NCI-H128 (cell line): ENCODE results near the gene ZNF528.

Source experiments
- DNase-seq: peaks from one replicate; lab custom pipeline; 2025; ENCODE audit not compliant: unreplicated experiment; lab: John Stamatoyannopoulos, UW

The ZNF528 gene

DNA sequence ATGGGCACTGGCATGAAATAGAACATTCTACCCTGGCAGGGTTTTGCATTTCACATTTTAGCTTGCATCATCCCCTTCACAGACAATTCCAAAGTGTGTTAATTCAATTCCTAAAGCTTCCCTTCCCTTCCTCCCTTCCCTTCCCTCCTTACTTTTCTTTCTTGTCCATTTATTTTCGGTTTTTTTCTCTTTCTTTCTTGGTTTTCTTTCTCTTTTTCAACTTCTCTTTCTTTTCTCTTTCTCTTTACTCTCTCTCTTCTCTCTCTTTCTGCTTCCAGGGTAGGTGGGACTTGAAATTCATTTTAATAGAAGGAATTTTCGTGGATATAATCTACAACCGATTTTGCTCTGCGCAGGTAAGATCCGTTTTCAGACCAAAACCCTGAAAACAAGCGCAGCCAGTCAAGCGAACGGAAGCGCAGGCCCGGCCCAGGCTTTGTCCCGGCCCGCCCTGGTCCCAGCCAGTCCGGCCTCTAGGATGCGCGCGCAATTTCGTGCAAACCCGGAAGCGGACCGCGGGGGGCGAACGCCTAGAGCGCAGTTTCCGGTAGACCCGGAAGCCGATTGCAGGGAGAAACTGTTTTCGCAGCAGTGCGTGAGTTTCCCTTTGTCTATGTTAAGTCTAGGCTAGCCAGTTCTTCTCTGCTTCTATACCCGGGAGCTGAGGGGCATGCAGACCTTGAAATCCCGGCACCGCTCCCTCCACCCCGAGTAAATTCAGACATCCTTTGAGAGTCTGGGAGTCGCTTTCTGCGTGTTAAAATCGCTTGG, at the start of gene ZNF528:
Gene ZNF528, plus strand, starts transcription at position 540 of the 771 bp plus-strand sequence. CDS start 4,165 bp downstream, outside the sequence.
- DNase-seq = peak; percentile 93

DNA sequence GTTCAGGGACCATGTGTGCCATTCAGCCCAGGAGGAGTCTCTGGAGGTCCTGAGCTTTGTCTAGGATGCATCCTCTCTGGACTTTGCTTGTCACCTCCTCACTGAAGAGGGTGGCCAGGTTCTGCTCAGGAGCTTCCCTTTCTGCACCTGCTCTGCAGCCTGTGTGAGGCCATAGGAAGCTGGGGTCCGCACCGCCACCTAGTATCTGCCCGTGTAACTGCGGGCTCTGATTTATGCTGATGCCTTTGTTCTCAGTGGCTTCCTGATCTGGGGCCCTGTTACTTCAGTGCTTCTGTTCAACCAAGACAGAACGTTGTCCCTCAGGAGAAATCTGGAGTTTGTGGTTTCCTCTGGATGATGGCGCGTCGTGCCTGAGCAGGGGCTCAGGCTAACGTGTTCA, 46.1 kb upstream of the ZNF528 start:
- no peak for DNase-seq

DNA sequence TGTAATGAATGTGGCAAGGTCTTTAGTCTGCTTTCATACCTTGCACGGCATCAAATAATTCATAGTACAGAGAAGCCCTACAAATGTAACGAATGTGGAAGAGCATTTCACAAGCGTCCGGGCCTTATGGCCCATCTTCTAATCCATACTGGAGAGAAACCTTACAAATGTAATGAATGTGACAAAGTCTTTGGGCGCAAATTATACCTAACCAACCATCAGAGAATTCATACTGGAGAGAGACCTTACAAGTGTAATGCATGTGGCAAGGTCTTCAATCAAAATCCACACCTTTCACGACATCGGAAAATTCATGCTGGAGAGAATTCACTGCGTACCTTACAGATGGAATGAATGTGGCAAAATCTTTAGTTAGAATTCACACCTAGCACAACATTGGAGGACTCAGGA, 31.2 kb upstream of the ZNF528 start:
- DNase-seq = no peak

DNA sequence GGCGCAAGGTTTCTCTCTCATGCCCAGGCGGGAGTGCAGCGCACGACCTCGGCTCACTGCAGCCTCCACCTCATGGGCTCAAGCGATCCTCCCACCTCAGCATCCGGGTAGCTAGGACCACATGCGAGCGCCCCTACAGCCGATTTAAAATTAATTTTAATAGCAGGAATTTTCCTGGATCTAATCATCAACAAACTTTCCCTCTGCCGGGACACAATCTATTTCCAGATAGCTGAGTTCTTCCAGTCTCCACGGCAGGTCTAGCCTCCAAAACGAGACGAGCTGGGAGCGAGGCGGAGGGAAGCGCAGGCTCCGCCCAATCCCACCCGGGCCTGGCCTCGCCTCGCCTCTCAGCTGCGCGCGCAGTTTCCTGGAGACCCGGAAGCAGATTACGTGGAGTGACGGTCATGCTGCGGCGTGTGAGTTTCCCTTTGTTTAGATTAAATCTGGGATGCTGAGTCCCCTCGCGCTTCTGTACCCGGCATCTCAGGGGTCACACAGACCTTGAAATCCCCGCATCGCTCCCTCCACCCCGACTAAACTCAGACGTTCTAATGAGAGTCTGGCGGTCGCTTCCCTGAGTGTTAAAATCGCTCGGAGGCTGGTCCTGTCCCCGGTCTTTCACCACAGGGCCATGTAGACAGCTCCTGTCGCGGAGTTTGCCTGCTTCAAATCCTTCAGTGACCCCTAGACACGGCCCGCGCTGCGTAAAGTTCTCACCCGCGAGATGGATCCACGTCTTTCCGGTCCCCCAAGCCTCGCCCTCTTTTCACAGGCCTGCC, 27.9 kb upstream of the ZNF528 start, which contains the start of gene ZNF880:
Gene ZNF880, plus strand, starts transcription at position 365 of the 782 bp plus-strand sequence. Its CDS starts 43 bp downstream, at position 408.
- DNase-seq = peak; percentile 93

DNA sequence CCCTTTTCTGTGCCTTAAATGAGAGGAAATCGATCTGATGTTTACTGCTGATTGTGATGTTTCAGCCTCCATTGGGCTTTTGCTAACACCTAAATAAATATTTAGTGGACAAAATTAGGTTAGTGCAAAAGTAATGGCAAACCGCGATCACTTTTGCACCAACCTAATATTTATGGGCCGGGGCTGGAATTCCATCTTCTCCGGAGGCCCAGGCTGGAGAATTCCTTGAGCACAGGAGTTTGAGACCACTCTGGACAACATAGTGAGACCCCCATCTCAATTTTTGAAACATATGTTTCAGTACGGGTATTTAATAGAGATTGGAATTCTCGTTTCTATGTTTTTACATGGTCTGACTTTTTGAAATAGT, 27.3 kb upstream of the ZNF528 start:
- DNase-seq = no peak

DNA sequence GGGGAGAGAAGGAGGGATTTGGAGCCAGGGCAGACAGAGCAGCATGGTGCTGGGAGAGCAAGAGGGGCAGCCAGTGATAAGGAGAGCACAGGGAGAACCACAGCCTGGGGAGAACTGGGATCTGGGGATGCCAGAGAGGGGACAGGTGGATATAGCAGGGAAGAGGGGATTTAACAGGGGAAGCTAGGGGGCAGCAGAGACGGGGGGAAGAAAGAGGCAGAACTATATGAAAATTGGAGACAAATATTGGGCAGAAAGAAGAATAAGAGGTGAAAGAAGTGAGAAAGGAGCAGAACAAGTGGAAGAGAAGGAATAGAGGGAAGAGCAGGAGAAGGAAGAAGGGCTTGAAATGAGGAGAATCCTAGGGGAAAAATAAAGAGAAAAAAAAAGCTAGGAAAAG, 6.5 kb upstream of the ZNF528 start:
- no peak for DNase-seq

DNA sequence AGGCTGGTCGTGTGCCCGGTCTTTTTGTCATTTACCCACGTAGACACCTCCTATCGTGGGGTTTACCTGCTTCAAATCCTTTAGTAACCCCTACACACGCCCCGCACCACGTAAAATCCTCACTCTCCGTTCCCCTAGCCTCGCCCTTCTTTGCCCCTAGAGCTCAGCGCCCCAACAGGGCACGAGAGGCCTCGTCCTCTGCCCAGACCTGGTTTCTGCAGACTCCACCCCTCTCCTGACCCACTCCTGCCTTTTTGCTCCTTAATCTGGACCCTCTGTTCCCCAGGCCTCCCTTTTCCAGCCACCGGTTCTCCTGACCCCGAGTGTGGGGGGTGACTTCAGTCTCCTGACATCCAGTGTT, 412 bp downstream of the ZNF528 start:
- no peak for DNase-seq

DNA sequence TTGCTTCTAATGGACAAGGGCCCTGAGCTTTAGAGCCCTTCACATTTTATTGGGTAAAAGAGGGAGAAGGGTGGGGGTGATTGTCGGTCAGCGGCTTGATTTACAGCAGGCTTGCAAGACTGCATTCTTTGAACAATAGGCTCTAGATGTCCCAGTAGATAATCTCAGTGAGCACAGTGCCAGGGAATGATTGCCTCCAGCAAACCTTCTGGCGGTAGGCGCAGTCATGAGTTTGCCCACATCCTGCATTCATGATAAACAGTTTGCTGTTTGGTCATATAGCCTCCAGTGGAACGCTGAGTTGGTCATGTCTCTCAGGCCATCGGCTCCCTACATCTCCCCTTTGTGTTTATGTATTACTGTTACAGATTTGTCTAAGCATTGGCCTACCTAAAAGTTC, 12.6 kb downstream of the ZNF528 start:
- no peak for DNase-seq

DNA sequence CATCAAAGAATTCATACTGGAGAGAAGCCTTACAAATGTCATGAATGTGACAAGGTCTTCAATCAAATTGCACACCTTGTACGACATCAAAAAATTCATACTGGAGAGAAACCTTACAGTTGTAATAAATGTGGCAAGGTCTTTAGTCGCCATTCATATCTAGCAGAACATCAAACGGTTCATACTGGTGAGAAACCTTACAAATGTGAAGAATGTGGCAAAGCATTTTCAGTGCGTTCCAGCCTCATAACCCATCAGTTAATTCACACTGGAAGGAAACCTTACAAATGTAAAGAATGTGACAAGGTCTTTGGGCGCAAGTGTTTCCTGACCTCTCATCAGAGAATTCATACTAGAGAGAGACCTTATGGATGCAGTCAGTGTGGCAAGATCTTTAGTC, 18.1 kb downstream of the ZNF528 start:
- no peak for DNase-seq

DNA sequence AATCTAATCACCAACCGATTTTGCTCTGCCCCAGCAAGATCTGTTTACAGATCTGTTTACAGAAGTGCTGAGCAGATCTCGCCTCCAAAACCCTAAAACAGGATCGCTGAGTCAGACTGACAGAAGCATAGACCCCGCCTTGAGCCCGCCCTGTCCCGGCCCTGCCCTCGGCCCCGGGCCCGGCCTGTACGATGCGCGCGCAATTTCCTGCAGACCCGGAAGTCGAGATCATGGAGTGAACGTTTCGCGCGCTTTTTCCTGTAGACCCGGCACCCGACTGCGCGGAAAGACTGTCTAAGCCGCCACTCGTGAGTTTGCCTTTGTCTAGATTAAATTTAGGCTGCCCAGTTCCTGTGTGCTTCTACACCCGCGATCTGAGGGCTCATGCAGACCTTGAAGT, 31.3 kb downstream of the ZNF528 start, which contains the start of gene ZNF534:
Gene ZNF534, plus strand, starts transcription at position 212 of the 400 bp plus-strand sequence. CDS start 2,327 bp downstream, outside the sequence.
- DNase-seq = no peak

DNA sequence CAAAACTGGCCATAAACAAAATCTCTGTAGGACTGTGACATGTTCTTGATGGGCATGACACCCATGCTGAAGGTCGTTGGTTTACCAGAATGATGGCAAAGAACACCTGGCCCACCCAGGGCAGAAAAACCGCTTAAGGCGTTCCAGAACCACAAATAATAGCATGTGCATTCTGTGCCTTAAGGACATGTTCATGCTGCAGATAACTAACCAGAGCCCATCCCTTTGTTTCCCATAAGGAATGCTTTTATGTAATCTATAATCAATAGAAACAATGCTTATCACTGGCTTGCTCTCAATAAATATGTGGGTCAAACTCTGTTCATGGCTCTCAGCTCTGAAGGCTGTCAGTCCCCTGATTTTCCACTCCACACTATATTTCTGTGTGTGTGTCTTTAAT, 44.5 kb downstream of the ZNF528 start:
- DNase-seq = no peak

DNA sequence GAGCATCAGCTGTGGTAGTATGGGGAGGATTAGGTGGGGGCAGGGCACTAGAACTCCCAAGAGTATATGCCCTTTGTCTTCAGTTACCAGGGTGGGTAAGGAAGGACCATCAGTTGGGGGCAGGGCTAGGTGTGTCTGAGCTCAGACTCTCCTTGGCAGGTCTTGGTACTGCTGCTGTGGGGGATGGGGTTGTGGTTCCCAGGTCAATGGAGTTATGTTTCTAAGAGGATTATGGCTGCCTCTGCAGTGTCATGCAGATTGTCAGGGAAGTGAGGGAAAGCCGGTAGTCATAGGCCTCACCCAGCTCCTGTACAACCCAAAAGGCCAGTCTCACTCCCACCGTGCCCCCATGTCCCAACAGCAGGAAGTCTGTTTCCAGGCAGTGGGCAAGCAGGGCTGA, 46.9 kb downstream of the ZNF528 start:
- no peak for DNase-seq

DNA sequence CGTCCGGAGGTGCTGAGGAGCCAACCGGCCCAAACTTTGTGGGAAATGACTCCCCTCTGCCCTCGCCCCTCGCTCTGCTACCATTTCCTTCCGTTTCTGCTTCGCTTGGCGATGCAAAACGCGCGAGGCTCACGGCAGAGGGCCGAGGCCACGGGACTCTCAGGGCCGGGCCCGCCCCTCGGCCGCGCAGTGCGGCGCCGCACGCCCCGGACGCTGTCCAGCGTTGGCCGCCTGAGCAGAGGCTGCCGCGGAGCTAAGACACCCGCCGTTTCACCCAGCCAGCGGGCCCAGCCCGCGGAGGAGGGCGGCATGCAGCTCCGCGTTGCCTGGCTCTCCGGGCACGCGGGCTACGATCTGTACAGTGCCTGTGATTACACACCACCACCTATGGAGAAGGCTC, 53.6 kb downstream of the ZNF528 start:
- DNase-seq = no peak

DNA sequence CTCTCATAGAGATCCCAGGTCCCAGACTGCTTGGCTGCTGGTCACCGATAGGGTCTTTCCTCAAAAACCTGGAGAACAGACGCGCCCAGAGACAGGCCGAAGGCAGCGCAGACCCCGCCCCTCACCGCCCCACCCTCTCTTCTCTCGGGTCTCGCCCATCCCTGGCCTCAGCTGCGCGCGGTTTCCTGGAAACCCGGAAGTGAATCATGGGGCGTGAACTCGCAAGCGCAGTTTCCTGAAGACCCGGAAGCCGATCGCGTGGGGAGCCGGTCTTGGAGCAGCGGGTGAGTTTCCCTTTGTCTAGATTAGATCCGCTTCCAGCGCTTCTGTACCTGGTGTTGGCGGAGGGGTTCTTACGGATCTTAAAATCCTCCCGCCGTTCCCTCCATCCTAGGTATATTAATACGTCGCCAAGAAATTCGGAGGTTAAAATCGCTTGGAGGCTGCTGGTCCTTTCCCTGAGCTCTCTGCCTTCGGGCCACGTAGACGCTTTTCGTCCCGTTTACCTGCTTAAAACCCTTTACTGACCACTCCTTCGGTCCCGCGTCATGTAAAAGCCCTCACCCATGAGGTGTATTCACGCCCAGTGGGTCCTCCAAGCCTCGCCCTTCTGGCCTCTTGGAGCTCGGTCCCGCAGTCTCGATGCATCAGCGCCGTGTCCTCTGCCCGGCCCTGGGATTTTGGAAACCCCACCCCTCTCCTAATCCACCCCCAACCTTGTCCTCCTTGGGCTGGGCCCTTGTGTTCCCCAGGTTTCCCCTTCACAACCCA, 55.9 kb downstream of the ZNF528 start, which contains the start of gene ZNF578:
Gene ZNF578, plus strand, starts transcription at position 230 of the 771 bp plus-strand sequence. CDS start 48,293 bp downstream, outside the sequence.
- DNase-seq = no peak

DNA sequence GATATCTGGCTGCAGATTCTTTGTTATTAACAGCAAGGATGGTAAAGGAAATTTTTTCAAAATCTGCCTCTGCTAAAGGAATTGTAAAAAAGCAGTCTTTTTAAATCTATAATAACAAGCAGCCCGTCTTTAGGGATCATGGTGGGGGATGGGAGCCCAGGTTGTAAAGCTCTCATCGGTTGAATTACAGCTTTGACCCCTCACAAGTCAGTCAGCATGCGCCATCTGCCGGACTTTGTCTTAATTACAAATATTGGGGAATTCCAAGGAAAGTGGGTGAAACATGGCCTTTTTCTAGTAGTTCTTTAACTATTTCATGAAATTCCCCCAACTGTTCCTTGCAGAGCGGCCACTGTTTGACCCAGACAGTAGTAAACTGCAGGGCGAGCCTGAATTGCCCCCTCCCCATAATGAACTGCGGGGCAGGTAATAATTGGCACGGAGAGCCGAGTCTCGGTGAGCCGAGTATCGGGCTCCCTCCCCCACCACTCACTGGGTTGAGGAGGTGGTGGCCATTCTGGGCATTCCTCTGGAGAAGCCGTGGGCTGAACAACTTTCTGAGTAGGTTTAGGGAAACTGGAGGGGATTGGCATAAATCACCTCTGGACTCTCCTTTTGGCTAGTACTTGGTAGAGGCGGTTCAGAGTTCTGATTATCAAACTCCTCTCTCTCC, 67.3 kb downstream of the ZNF528 start:
- DNase-seq = peak; percentile 57
